Suppressor macrophage treated with lipopolysaccharide for 4 hours (primary cell): ENCODE data around the gene YIF1B.
A peak's percentile ranks its signal among the peaks of the same experiment; 100 is the strongest.

ENCODE experiments used
- DNase-seq: peaks from one replicate; pipeline ENCODE4 v3.0.0-alpha.2; 2020

YIF1B gene

DNA sequence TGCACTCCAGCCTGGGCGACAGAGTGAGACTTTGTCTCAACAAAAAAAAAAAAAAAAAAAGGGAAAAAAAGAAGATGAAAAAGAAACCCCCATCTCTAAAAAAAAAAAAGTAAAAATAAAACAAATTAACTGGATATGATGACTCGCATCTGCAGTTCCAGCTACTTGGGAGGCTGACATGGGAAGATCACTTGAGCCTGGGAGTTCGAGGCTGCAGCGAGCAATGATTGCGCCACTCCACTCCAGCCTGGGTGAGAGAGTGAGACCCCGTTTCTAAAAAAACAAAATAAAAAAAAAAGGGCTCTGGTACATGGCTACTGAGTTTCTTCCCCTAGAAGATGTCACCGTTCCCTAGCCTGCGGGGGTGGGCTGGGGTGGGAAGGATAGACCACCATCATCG, 17.5 kb upstream of the YIF1B start:
- DNase-seq: no peak

DNA sequence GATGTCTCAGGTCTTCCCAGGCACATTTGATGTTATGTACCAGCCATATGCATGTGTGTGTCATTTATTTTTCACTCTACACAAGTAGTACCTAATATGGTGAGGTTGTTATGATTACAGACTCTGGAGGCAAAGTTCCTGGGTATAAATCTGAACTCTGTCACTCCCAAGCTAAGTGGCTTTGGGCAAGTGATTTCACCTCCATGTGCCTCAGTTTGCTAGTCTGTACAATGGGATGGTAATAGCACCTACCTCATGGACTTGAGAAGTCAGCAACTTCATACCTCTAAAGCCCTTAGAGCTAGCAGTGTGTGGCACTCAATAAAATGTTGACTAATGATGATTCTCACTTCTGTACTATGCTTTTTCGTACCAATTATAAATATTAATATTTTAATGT, 16.0 kb upstream of the YIF1B start:
- DNase-seq: no peak

GRCh38 chr19:38329651-38330050, 13.9 kb upstream of the YIF1B start:
- no peak for DNase-seq

- no peak for DNase-seq
Observed at GRCh38 chr19:38326591-38326990, 10.8 kb upstream of the YIF1B start.

DNA sequence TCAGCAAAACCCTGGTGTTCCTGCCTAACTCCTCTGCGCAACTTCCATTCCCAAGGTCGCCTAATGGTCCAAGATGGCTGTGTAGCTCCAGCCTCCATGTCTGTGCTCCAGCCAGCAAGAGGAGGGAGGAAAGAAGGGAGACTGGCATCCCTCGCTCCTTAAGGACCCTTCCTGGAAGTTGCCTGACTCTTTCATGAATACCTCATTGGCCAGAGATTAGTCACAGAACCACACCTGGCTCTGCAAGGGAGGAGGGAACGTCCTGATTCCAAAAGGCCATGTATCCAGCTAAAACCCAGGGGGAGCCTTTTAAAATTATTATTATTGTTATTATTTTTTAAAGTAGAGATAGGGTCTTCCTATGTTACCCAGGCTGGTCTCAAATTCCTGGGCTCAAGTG, 8.7 kb upstream of the YIF1B start:
- no peak for DNase-seq

DNA sequence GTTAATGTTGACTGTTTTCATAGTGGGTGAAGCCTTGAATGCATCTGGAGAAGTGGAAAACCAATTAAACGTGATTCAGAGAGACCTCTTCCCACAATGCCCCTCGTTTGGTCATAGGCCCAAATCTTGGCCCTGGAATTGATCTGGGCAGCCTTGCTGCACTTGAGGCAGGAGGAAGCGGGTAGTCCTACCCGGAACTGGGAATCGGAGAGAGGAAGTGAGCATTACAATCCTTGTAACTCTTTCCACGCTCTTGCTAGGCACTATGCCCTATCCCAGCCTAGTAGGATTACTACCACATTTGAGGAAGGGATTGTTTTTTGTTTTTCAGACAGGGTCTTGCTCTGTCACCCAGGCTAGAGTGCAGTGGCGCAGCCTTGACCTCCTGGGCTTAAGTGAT, 7.5 kb upstream of the YIF1B start:
- peak; percentile 64 for DNase-seq

- peak; percentile 40 for DNase-seq
Observed at GRCh38 chr19:38321646-38322196, 6.0 kb upstream of the YIF1B start.

DNA sequence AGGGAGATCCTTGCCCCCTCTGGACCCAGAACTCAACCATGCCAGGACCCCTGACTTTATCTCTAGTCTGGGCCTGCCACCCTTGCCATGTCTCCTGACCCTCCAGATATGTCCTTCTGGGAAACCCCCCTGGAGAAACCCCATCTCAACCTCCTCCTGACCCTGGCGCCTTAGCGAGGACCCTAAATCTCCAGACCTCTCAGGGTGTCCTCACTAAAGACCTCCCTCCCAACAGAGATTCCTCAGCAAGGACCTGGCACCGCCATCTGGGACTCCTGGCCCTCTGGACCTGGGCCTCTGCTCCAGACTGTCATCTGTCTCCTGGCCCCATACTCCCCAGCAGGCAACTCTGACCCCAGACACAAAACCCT, 5.2 kb upstream of the YIF1B start:
- no peak for DNase-seq

GRCh38 chr19:38319421-38320258, 3.9 kb upstream of the YIF1B start, which contains the start of gene KCNK6:
Gene KCNK6 (plus strand): TSS chr19:38319845. CDS start chr19:38319951, 106 bp downstream.
- DNase-seq: peak; percentile 53

DNA sequence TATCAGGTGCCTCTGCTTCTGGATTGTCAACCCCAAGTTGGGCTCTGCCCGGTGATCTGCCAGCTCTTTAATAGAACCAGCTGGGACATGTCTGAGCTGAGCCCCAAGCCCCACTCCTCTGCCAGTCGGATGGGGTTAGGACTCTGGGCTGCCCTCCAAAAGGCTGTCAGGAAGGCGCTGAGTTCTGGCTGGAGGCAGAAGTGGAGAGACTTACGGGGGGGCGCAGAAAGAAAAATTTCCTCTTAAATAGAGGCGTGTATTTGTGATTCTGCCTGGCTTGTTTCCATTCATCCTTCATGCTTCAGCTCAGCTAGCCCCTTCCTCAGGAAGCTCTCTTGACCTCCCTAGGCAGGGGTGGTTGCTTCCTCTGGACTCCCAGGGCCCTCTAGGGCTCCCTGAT, 2.9 kb upstream of the YIF1B start:
- no peak for DNase-seq

GRCh38 chr19:38317104-38317612, 1.4 kb upstream of the YIF1B start:
- peak; percentile 51 for DNase-seq

DNA sequence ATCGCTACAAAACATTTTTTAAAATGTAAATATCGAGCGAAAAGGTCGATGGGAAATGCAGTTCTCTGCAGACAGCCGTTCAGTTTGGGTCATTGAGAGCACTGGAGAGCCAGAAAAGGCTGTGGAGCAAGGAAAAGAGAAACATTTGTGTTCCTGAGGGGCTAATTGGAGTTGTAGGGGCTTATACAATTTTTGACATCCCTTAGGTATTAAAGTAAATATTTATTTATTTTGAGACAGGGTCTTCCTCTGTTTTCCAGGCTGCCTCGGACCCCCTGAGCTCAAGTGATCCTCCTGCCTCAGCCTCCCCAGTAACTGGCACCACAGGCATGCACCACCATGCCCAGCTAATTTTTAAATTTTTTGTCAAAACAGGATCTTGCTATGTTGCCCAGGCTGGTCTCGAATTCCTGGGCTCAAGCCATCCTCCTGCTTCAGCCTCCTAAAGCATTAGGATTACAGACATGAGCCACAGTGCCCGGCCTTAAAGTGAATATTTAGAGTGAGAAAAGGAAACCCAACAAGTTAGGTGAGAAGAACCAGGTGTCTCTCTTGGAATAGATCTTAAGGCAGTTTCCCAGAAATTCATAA, 825 bp upstream of the YIF1B start:
- no peak for DNase-seq

DNA sequence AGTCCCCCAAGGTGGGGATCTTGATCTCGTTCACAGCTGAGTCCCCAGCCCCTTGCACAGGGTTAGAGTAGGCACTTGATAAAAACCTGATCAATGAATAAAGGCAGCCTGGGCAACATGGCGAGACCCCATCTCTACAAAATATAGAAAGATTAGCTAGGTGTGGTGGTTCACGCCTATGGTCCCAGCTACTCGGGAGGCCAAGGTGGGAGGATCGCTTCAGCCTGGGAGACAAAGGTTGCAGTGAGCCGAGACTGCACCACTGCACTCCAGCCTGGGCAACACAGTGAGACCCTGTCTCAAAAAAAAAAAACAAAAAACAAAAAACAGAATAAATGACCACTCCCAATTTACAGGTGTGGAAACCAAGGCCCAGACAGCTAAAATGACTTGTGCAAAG, 4.8 kb downstream of the YIF1B start:
- no peak for DNase-seq

DNA sequence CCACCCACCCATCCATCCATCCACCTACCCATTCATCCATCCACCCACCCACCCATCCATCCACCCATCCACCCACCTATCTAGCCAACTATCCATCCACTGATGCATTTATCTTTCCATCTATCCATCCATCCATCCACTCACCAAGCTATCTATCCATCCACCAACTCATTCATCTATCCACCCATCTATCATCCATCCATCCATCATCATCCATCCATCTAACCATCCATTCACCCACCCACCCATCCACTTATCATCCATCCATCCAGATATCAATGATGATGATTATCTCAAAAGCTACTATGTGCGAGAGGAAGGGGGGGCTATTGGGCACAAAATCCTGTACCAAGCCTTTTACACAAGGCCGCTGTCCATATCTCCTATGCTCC, 5.5 kb downstream of the YIF1B start:
- no peak for DNase-seq

DNA sequence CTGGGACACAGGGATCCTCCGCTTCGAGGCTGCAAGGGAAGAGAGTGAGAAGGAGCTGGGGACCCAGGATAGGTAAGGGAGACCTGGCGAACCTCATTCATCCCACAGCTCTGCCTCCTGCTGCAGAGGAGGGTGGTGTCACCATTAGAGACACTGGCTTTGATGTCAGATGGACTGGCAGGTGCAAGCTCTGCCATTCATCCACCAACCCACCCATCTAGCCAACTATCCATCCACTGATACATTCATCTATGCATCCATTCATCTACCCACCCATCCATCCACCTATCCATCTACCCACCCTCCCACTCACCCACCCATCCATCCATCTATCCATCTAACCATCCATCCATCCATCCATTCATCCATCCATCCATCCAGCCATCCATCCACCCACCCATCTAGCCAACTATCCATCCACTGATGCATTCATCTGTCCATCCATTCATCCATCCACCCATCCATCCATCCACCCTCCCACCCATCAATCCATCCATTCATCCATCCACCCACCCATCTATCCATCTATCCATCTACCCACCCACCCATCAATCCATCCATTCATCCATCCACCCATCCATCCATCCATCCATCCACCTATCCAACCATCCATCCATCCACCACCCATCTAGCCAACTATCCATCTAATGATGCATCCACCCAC, 6.0 kb downstream of the YIF1B start:
- DNase-seq: no peak

DNA sequence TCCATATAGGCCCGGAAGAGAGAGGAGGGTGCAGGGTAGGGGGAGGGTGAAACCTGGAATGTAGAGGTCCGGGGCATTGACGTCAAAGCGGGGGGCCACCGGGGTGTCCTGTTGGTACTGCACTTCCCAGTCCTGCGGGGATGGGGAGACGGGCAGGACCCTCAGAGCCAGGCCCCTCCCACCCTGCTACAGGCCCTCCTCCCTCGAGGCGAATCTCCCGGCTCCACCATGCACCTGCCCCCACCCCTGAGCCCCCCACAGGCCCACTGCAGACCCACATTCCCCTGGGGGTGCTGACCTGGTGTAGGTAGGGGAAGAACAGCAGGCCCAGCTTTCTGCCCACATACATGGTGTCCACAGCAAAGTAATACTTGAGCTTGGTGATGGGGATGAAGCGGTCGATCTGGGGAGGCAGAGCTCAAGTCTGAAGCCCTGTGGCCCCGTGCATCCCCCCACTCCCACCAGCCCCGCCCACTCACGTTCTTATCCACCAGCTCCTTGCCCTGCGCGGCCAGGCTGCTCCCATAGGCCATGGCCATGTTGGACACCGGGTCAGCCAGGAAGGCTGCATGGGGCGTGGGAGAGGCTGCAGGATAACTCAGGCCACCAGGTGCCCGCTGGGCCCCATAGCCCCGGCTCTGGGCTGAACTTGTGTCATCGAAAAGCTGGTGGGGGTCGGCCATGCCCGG, 6.7 kb downstream of the YIF1B start:
- no peak for DNase-seq

DNA sequence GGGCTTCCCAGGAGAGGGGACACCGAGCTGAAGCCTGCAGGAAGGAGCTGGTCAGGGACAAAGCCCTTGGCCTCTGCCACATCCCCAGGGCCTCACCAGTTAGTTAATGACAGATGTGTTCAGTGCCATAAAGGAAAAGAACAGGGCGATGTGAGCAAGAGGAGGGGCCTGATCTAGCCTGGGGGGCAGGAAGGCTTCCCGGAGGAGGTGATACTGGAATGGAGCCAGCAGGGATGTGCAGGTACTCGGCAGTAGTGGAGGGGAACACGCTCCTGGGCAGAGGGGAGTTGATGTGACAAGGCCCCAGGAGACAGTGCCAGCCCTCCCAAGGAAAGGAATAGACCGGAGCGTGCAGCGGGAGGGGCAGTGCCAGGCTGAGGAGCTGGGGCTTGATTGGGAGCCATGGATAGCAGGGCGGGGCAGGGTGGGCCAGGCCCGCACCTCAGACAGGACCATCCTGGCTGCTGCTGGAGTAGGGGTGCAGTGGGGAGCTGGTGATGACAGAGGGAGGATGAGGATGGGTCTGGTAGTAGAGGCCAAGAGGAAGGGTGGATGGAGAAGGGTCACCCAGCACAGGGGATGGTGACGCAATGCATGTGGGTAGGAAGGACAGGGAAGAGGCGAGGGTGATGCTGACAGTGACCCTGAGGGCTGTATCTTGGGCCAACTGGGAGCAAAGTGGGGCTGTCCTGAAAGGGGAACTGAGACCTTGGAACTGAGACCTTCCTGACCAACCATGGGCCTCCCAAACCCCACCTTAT, 7.6 kb downstream of the YIF1B start:
- peak; percentile 27 for DNase-seq

- DNase-seq: no peak
Observed at GRCh38 chr19:38307597-38307996, 8.2 kb downstream of the YIF1B start.

GRCh38 chr19:38307076-38307475, 8.7 kb downstream of the YIF1B start:
- DNase-seq: no peak

DNA sequence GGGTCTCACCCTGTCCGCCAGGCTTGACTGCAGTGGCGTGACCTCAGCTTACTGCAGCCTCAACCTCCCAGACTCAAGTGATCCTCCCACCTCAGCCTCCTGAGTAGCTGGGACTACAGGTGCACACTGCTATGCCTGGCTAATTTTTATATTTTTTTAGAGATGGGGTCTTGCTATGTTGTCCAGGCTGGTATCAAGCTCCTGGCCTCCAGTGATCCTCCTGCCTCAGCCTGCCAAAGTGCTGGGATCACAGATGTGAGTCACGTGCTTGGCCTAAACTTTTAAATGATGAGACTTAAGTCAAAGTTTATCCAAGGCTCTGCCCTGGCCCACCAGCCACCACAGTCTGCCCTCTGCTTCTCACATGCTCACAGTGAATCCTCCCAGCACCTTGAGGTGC, 9.5 kb downstream of the YIF1B start:
- no peak for DNase-seq

DNA sequence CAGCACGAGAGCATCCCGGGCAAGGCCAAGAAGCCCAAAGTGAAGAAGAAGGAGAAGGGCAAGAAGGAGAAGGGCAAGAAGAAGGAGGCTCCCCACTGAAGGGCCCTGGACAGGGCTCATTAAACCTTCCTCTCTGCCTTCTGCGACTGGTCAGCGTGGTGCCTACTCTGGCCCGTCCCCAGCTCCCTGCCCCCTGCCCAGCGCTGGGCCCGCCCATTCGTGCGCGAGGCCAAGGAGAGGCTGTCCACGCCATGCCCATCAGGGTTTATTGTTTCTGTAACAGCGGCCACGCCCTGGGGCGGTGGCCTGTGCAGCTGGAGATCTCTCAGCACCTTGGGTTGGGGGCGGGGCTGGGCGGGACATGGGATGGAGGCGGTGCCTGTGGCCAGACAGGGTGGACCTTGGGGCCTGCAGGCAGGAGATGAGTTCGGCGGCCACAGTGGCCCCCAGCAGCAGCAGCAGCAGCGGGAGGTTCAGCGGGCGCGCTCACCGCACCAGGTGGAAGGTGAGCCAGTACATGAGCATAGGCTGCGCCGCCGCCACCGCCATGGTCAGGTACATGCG, 10.8 kb downstream of the YIF1B start:
- DNase-seq: no peak

DNA sequence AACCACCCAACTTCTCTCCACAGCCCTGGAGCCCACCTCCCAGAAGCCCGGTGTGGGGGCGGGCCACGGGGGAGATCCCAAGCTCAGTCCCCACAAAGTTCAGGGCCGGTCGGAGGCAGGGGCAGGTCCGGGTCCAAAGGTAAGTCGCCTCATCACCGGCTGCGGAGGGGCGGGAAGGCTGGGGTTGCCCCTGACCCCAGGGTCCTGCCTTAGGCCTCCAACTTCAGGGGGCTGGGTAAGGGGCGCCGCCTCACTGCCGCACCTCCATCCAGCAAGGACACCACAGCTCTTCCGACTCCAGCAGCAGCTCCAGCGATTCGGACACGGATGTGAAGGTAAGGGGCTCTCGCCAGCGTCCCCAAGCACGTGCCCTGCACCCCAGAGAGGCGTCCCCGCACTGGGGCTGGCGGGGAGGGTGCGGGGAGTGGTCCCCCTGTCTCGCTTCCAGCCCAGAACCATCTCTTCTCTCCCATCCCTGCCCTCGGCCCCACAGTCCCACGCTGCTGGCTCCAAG, 11.3 kb downstream of the YIF1B start:
- no peak for DNase-seq
